Upper lobe of right lung (tissue), 1 donor: ENCODE results near the gene TMEM232. TPM values are rescaled to one million over a fixed set of nuclear protein-coding genes. Genes with fewer than 3 reads are reported as not detected.
"Not testable (repeated sequence)": the region's sequence is repeated elsewhere in the genome, so short reads cannot be mapped to it uniquely, and the experiment has no call there.

ENCODE experiments used
- ATAC-seq: fragments of 200-7000 bp; cut with Tn5 transposase; one replicate; pipeline ENCODE4 v1.9.1; 2020; ENCODE audit warnings: mild to moderate bottlenecking, moderate library complexity
- DNase-seq: peaks from one replicate; pipeline ENCODE4 v3.0.0-alpha.2; 2020
- H3K27ac ChIP-seq: fragments of 200-600 bp; one replicate; pipeline ENCODE4 v1.8.0; 2022
- H3K27me3 ChIP-seq: fragments of 200-600 bp; one replicate; pipeline ENCODE4 v1.8.0; 2022; ENCODE audit warnings: mild to moderate bottlenecking
- H3K36me3 ChIP-seq: fragments of 200-600 bp; one replicate; pipeline ENCODE4 v1.8.0; 2022
- H3K4me1 ChIP-seq: fragments of 200-600 bp; one replicate; pipeline ENCODE4 v1.8.0; 2022
- H3K4me3 ChIP-seq: fragments of 200-600 bp; one replicate; pipeline ENCODE4 v1.8.0; 2022; ENCODE audit warnings: mild to moderate bottlenecking
- H3K9me3 ChIP-seq: fragments of 200-600 bp; one replicate; pipeline ENCODE4 v1.8.0; 2022
- CTCF ChIP-seq: fragments of 200-600 bp; IDR thresholded peaks from one replicate; pipeline ENCODE4 v1.8.0; 2022; ENCODE audit warnings: antibody characterized with exemption
- intact Hi-C: fragments of 100-400 bp; cut with DNase I; formaldehyde crosslinking; loops from one replicate; pipeline ENCODE4 v1.11.0; 2022
- total RNA-seq: library from RNA; stranded (reverse); fragmentation: NEBNext Ultra II Directional; extraction: Animal tissue kit (Norgen Biotek cat#: 25700); gene quantifications from one replicate; pipeline ENCODE4 v1.2.1, GENCODE V29; 2021
- donor health status: DM: no; HTN: yes; CAD: no; lungs with severe emphysema.

TMEM232 gene
- total RNA-seq, 1 donor from 2014 or later: 3.6 TPM

- TF ChIP-seq CTCF: no peak
- Histone ChIP-seq H3K9me3 (no peaks in the 10 kb centered on the region), H3K36me3 (no peaks in the 10 kb centered on the region), H3K4me1 (no peaks in the 10 kb centered on the region), H3K4me3 (no peak overlapping the region), H3K27ac (no peak overlapping the region), H3K27me3 (no peaks in the 10 kb centered on the region)
- ATAC-seq (no peak), DNase-seq (no peak)
- intact Hi-C loops: no loop called here
Measured at GRCh38 chr5:110703481-110703880, 23.0 kb downstream of the TMEM232 start.

- ATAC-seq: no peak
- no peaks in the 10 kb centered on the region for H3K9me3 ChIP-seq
- no peak for TF ChIP-seq CTCF
- no peak for DNase-seq
- intact Hi-C loops: no loop called here
- H3K27me3 ChIP-seq: no peaks in the 10 kb centered on the region
- no peaks in the 10 kb centered on the region for H3K4me1 ChIP-seq
- H3K4me3 ChIP-seq: no peak overlapping the region
- no peaks in the 10 kb centered on the region for H3K36me3 ChIP-seq
- H3K27ac ChIP-seq: no peak overlapping the region
Measured at GRCh38 chr5:110702704-110703103, 23.8 kb downstream of the TMEM232 start.

- Histone ChIP-seq H3K4me1 (no peaks in the 10 kb centered on the region), H3K4me3 (no peak overlapping the region), H3K9me3 (no peaks in the 10 kb centered on the region), H3K27me3 (no peaks in the 10 kb centered on the region), H3K36me3 (no peaks in the 10 kb centered on the region), H3K27ac (no peak overlapping the region)
- ATAC-seq (no peak), DNase-seq (no peak)
- intact Hi-C loops: no loop called here
- TF ChIP-seq CTCF: no peak
Measured at GRCh38 chr5:110702300-110702699, 24.2 kb downstream of the TMEM232 start.

GRCh38 chr5:110692669-110693068, 33.8 kb downstream of the TMEM232 start:
- H3K27ac ChIP-seq, H3K27me3 ChIP-seq, ATAC-seq, H3K4me1 ChIP-seq, DNase-seq, H3K9me3 ChIP-seq, H3K4me3 ChIP-seq, H3K36me3 ChIP-seq, intact Hi-C loops: not testable (repeated sequence)

- DNase-seq, ATAC-seq, H3K36me3 ChIP-seq, H3K9me3 ChIP-seq, H3K4me3 ChIP-seq, H3K4me1 ChIP-seq, H3K27me3 ChIP-seq, H3K27ac ChIP-seq, intact Hi-C loops: not testable (repeated sequence)
Measured at GRCh38 chr5:110690587-110690986, 35.9 kb downstream of the TMEM232 start.

GRCh38 chr5:110687485-110687884, 39.0 kb downstream of the TMEM232 start:
- TF ChIP-seq CTCF: no peak
- Histone ChIP-seq H3K4me1 (no peaks in the 10 kb centered on the region), H3K9me3 (no peaks in the 10 kb centered on the region), H3K4me3 (no peak overlapping the region), H3K27ac (no peak overlapping the region), H3K27me3 (no peaks in the 10 kb centered on the region), H3K36me3 (no peaks in the 10 kb centered on the region)
- DNase-seq (no peak), ATAC-seq (no peak)
- intact Hi-C loops: no loop called here

- Histone ChIP-seq H3K27ac (no peak overlapping the region), H3K4me1 (no peaks in the 10 kb centered on the region), H3K27me3 (no peaks in the 10 kb centered on the region), H3K36me3 (no peaks in the 10 kb centered on the region), H3K4me3 (no peak overlapping the region), H3K9me3 (no peaks in the 10 kb centered on the region)
- no peak for TF ChIP-seq CTCF
- intact Hi-C loops: no loop called here
- DNase-seq (no peak), ATAC-seq (no peak)
Measured at GRCh38 chr5:110686270-110686669, 40.2 kb downstream of the TMEM232 start.
